Measurements from ENCODE around the gene PRTFDC1. TPM values are rescaled to one million over a fixed set of nuclear protein-coding genes. Genes with fewer than 3 reads are reported as not detected.

Gene PRTFDC1
- total RNA-seq, 1 donor from 2014 or later: 9.1 TPM

- no peaks in the 10 kb centered on the region for H3K9me3 ChIP-seq (ENCODE audit: insufficient read depth, low read depth, low read length)
- no peaks in the 10 kb centered on the region for H3K4me1 Mint-ChIP-seq (ENCODE audit: low read depth, unreplicated experiment)
- H3K4me2 ChIP-seq (ENCODE audit: low read length): no peak overlapping the region
- DNase-seq (ENCODE audit: low read depth) (no peak), FAIRE-seq (no peak)
- no peak overlapping the region for H3K27ac ChIP-seq (ENCODE audit: low read depth, low read length)
- no peak overlapping the region for H2AFZ ChIP-seq (ENCODE audit: low read depth, low read length)
- H3K9ac ChIP-seq (ENCODE audit: low read length): no peak overlapping the region
- no peaks in the 10 kb centered on the region for H3K27me3 ChIP-seq (ENCODE audit: insufficient read depth, low read length)
- no peak overlapping the region for H3K4me3 Mint-ChIP-seq (ENCODE audit: unreplicated experiment)
- H3K27me3 Mint-ChIP-seq (ENCODE audit: low read depth, unreplicated experiment): no peaks in the 10 kb centered on the region
- no peaks in the 10 kb centered on the region for H3K4me1 ChIP-seq (ENCODE audit: insufficient read depth, low read length)
- H3K9me3 Mint-ChIP-seq (ENCODE audit: unreplicated experiment): no peaks in the 10 kb centered on the region
- no peaks in the 10 kb centered on the region for H3K36me3 Mint-ChIP-seq (ENCODE audit: low read depth, unreplicated experiment)
- no peaks in the 10 kb centered on the region for H3K79me2 ChIP-seq (ENCODE audit: insufficient read depth, low read length)
- H4K20me1 ChIP-seq (ENCODE audit: insufficient read depth, low read length): no peaks in the 10 kb centered on the region
- TF ChIP-seq EZH2 (IDR thresholded peaks at IDR 0.05; ENCODE audit: insufficient read depth, low read length) (no peak), CTCF (IDR thresholded peaks at IDR 0.05; ENCODE audit: insufficient read depth, low read depth, low read length) (no peak)
- H3K36me3 ChIP-seq (ENCODE audit: insufficient read depth, low read length): no peaks in the 10 kb centered on the region
- no peak overlapping the region for H3K27ac Mint-ChIP-seq (ENCODE audit: unreplicated experiment)
- H3K4me3 ChIP-seq (ENCODE audit: insufficient read depth, low read depth, low read length): no peak overlapping the region
Measured at GRCh38 chr10:24802378-24802777, 150.0 kb downstream of the PRTFDC1 start.

GRCh38 chr10:24800861-24801260 lies 151.5 kb downstream of the PRTFDC1 start:
- FAIRE-seq: no peak
- no peak overlapping the region for H3K4me3 ChIP-seq (ENCODE audit: insufficient read depth, low read depth, low read length)
- no peaks in the 10 kb centered on the region for H3K4me1 Mint-ChIP-seq (ENCODE audit: low read depth, unreplicated experiment)

More at GRCh38 chr10:24800861-24801260, 151.5 kb downstream of the PRTFDC1 start:
- Histone ChIP-seq H3K36me3 (ENCODE audit: insufficient read depth, low read length) (no peaks in the 10 kb centered on the region), H3K9me3 (ENCODE audit: insufficient read depth, low read depth, low read length) (no peaks in the 10 kb centered on the region), H3K4me2 (ENCODE audit: low read length) (no peak overlapping the region), H4K20me1 (ENCODE audit: insufficient read depth, low read length) (no peaks in the 10 kb centered on the region), H2AFZ (ENCODE audit: low read depth, low read length) (no peak overlapping the region), H3K79me2 (ENCODE audit: insufficient read depth, low read length) (no peaks in the 10 kb centered on the region), H3K4me1 (ENCODE audit: insufficient read depth, low read length) (no peaks in the 10 kb centered on the region), H3K27ac (ENCODE audit: low read depth, low read length) (no peak overlapping the region), H3K9ac (ENCODE audit: low read length) (no peak overlapping the region), H3K27me3 (ENCODE audit: insufficient read depth, low read length) (no peaks in the 10 kb centered on the region)
- TF ChIP-seq CTCF (IDR thresholded peaks at IDR 0.05; ENCODE audit: insufficient read depth, low read depth, low read length): no peak
- no peak for TF ChIP-seq EZH2 (IDR thresholded peaks at IDR 0.05; ENCODE audit: insufficient read depth, low read length)
- Mint-ChIP-seq H3K36me3 (ENCODE audit: low read depth, unreplicated experiment) (no peaks in the 10 kb centered on the region), H3K27ac (ENCODE audit: unreplicated experiment) (no peak overlapping the region), H3K4me3 (ENCODE audit: unreplicated experiment) (no peak overlapping the region), H3K27me3 (ENCODE audit: low read depth, unreplicated experiment) (no peaks in the 10 kb centered on the region), H3K9me3 (ENCODE audit: unreplicated experiment) (no peaks in the 10 kb centered on the region)
- no peak for DNase-seq (ENCODE audit: low read depth)

Other genes starting within 250 kb of the PRTFDC1 start
- 91.5 and 107 TPM in 2 replicates for gene ARHGAP21, start 228.7 kb downstream of the PRTFDC1 start, total RNA-seq
- 0.22 and 0.34 TPM in 2 replicates for gene ENKUR, start 63.6 kb upstream of the PRTFDC1 start, total RNA-seq
- 2.7 and 3.1 TPM in 2 replicates for gene THNSL1, start 64.0 kb upstream of the PRTFDC1 start, total RNA-seq
- 0.12 and 0.27 TPM in 2 replicates for gene GPR158, start 222.4 kb upstream of the PRTFDC1 start, total RNA-seq